ENCODE results near the gene CACNA2D2. TPM values are rescaled to one million over a fixed set of nuclear protein-coding genes. Genes with fewer than 3 reads are reported as not detected.

The CACNA2D2 gene
- total and polyA plus RNA-seq, 2 of the 13 experiments (the other 11 are each of a cell fraction or from before 2014, with no cell fraction given) = not detected

- Histone ChIP-seq H3K27ac (ENCODE audit: extremely low read length, insufficient read depth, low read length) (no peak overlapping the region), H4K20me1 (ENCODE audit: insufficient read depth, low read length) (peaks cover 4% of the 10 kb centered on the region; the same call in 1 of the 2 replicates), H3K27me3 (ENCODE audit: control insufficient read depth in 1 of 2, insufficient read depth in 2 of 2, low read length in 2 of 2) (peaks cover 1 to 11% of the 10 kb centered on the region in 2 experiments; a peak in 3 of 5 replicates), H3K79me2 (ENCODE audit: insufficient read depth, low read length) (no peaks in the 10 kb centered on the region), H3K4me1 (ENCODE audit: insufficient read depth, low read length) (peaks cover 9% of the 10 kb centered on the region), H3K36me3 (replicated peaks in 1 of 2; ENCODE audit: control insufficient read depth in 1 of 2, insufficient read depth in 2 of 2, low read length in 2 of 2) (no peaks in the 10 kb centered on the region), H3K4me3 (replicated peaks in 1 of 3; ENCODE audit: insufficient read depth in 1 of 3, low read depth in 2 of 3, low read length in 3 of 3) (no peak overlapping the region), H3K9me3 (ENCODE audit: low read length) (no peaks in the 10 kb centered on the region), H3K4me2 (ENCODE audit: low read depth, low read length) (no peak overlapping the region), H3K9ac (ENCODE audit: insufficient read depth, low read depth, low read length) (no peak overlapping the region), H2AFZ (ENCODE audit: low read length) (no peak overlapping the region)
- FAIRE-seq = no peak
- ChIA-PET CTCF (ENCODE audit: low intra/inter-chr PET ratio, low total read pairs) (no interaction called here), POLR2A (no interaction called here)
- in situ Hi-C loops (cut with HindIII; ENCODE audit: extremely low pct_ligation_motif_present, low pct_unique_long_range_greater_than_20kb) (no loop called here), intact Hi-C loops (cut with micrococcal nuclease; ENCODE audit: unreplicated experiment) (no loop called here)
- no peak for DNase-seq (ENCODE audit: low spot score)
- 7% methylated on average over 3 of the region's 9 CpGs for WGBS (ENCODE audit: low lambda C conversion rate)
- BruUV-seq (replicated peaks) = no TSS peak
- ATAC-seq = no peak
- TF ChIP-seq ARID2 (CRISPR knock-in tag; IDR thresholded peaks at IDR 0.05; ENCODE audit: borderline replicate concordance) (no peak), TERF1 (CRISPR knock-in tag; IDR thresholded peaks at IDR 0.05) (no peak), ESRRA (CRISPR knock-in tag; IDR thresholded peaks at IDR 0.05; ENCODE audit: low read depth) (no peak), ZNF136 (CRISPR knock-in tag; IDR thresholded peaks at IDR 0.05; ENCODE audit: low read depth) (no peak), ZFP37 (CRISPR knock-in tag; IDR thresholded peaks at IDR 0.05; ENCODE audit: borderline replicate concordance) (no peak), STAT5B (CRISPR knock-in tag; IDR thresholded peaks at IDR 0.05) (no peak), HBP1 (CRISPR knock-in tag; IDR thresholded peaks at IDR 0.05; ENCODE audit: low read depth) (no peak), ZNF138 (CRISPR knock-in tag; IDR thresholded peaks at IDR 0.05; ENCODE audit: low read depth) (no peak), MAFF (IDR thresholded peaks at IDR 0.05; ENCODE audit: low read depth, low read length) (peak; percentile 62), GRHL1 (CRISPR knock-in tag; conservative IDR thresholded peaks at IDR 0.05) (no peak), MNT (IDR thresholded peaks at IDR 0.05) (peak; percentile 93), HNRNPL (IDR thresholded peaks at IDR 0.05; ENCODE audit: low read depth, low read length) (no peak)
Observed at GRCh38 chr3:50416736-50417636, 86.4 kb downstream of the CACNA2D2 start.

All from HepG2 (cell line).